Keratinocyte (primary cell): ENCODE measurements around the gene RNF41.

Experiments used
- EZH2 ChIP-seq: IDR thresholded peaks from one replicate; pipeline ENCODE4 v1.6.1; 2012; ENCODE audit warnings: inconsistent platforms, mild to moderate bottlenecking, low read length, moderate library complexity
- TF ChIP-seq, protein P1 (sequence below), 3 experiments: IDR thresholded peaks in 1 of 3; conservative IDR thresholded peaks in 1 of 3; optimal IDR thresholded peaks in 1 of 3; 2 replicates in 2 of 3; 3 replicates in 1 of 3; pipeline versions ENCODE3 to v1.5.1; 2011; ENCODE audit warnings: low read length in 3 of 3, mild to moderate bottlenecking in 3 of 3, moderate library complexity in 2 of 3, control low read depth in 1 of 3, inconsistent platforms in 1 of 3; ENCODE audit not compliant: insufficient read depth in 2 of 3; ENCODE audit errors: extremely low read depth in 1 of 3

DNA sequence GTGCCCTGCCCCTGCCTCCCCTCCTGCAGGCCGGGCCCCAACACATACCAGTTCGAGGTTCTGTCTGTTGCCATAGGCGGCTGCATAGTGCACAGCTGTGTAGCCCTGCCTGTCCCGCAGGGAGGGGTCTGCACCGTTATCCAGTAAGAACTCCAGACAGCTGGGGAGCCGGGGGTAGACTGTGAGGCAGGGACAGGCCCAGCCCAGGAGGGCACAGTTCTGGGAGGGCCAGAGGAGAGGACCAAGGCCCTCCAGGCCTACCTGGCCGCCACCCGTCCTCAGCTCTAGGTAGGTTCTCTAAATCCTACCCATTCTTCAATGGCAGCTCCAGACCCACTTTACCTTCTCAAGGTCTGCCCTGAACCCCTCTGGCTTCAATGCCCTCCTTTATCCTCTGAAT, 27.0 kb upstream of the RNF41 start:
- TF ChIP-seq EZH2 = no peak
- TF ChIP-seq, protein P1, sequence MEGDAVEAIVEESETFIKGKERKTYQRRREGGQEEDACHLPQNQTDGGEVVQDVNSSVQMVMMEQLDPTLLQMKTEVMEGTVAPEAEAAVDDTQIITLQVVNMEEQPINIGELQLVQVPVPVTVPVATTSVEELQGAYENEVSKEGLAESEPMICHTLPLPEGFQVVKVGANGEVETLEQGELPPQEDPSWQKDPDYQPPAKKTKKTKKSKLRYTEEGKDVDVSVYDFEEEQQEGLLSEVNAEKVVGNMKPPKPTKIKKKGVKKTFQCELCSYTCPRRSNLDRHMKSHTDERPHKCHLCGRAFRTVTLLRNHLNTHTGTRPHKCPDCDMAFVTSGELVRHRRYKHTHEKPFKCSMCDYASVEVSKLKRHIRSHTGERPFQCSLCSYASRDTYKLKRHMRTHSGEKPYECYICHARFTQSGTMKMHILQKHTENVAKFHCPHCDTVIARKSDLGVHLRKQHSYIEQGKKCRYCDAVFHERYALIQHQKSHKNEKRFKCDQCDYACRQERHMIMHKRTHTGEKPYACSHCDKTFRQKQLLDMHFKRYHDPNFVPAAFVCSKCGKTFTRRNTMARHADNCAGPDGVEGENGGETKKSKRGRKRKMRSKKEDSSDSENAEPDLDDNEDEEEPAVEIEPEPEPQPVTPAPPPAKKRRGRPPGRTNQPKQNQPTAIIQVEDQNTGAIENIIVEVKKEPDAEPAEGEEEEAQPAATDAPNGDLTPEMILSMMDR (optimal IDR thresholded peaks at IDR 0.05 in 1 of 3, IDR thresholded peaks at IDR 0.05 in 1 of 3, conservative IDR thresholded peaks at IDR 0.05 in 1 of 3; ENCODE audit: extremely low read depth in 1 of 3, insufficient read depth in 2 of 3, low read length in 3 of 3) = no peak
